ENCODE measurements around the gene ALKBH5. TPM values are rescaled to one million over a fixed set of nuclear protein-coding genes. Genes with fewer than 3 reads are reported as not detected.

The ALKBH5 gene
- polyA plus RNA-seq, 3 donors, result 50.4 to 79.1 (median 78.9) TPM

GRCh38 chr17:18176176-18176575 lies 7.5 kb upstream of the ALKBH5 start:
- no peaks in the 10 kb centered on the region for H3K27me3 ChIP-seq (ENCODE audit: control insufficient read depth in 2 of 2, insufficient read depth in 2 of 2, low read length in 2 of 2)
- H3K9me3 ChIP-seq (replicated peaks in 1 of 2; ENCODE audit: control insufficient read depth in 1 of 2, insufficient read depth in 1 of 2, low read length in 2 of 2), result no peaks in the 10 kb centered on the region
- H3K27ac Mint-ChIP-seq, result peak overlapping the region in 6 of 7 donors; percentile 28 to 82 (median 64)
- no peak overlapping the region for H3K4me2 ChIP-seq (replicated peaks; ENCODE audit: extremely low read depth, low read length, poor library complexity, severe bottlenecking)
- no peaks in the 10 kb centered on the region for H3K9me3 Mint-ChIP-seq
- WGBS (ENCODE audit: insufficient coverage), result 52% methylated on average over 4 of the region's 7 CpGs
- H3K9ac ChIP-seq (ENCODE audit: insufficient read depth, low read length, poor library complexity, severe bottlenecking), result no peak overlapping the region
- H3K27ac ChIP-seq (ENCODE audit: low read depth in 1 of 2, low read length in 2 of 2), result peak overlapping the region; percentile 3 to 6
- TF ChIP-seq CTCF (IDR thresholded peaks at IDR 0.05), result no peak
- peak; percentile 83 to 97 (median 91) for DNase-seq
- H3K36me3 ChIP-seq (replicated peaks in 1 of 2; ENCODE audit: control insufficient read depth in 1 of 2, insufficient read depth in 2 of 2, low read length in 2 of 2), result no peaks in the 10 kb centered on the region
- H3K79me2 ChIP-seq (ENCODE audit: insufficient read depth, low read length), result no peaks in the 10 kb centered on the region
- peak overlapping the region; percentile 14 for H2AFZ ChIP-seq (ENCODE audit: insufficient read depth, low read depth, low read length, poor library complexity, severe bottlenecking)
- H3K27me3 Mint-ChIP-seq (ENCODE audit: low read depth in 3 of 3), result peaks cover 0 to 5% (median 3%) of the 10 kb centered on the region in 3 donors
- H3K4me1 Mint-ChIP-seq, result peaks cover 15% of the 10 kb centered on the region
- H3K4me1 ChIP-seq (ENCODE audit: control insufficient read depth in 1 of 2, insufficient read depth in 2 of 2, low read length in 2 of 2), result peaks cover 13 to 14% of the 10 kb centered on the region in 2 donors
- peaks cover 0 to 4% of the 10 kb centered on the region in 2 donors for H3K36me3 Mint-ChIP-seq
- no peak overlapping the region for H3K4me3 ChIP-seq (replicated peaks in 1 of 3; ENCODE audit: low read depth in 2 of 3, low read length in 3 of 3)
- no peak overlapping the region for H3K4me3 Mint-ChIP-seq
- intact Hi-C loops (cut with micrococcal nuclease), result no loop called here
- H4K20me1 ChIP-seq (ENCODE audit: insufficient read depth, low read length), result no peaks in the 10 kb centered on the region

GRCh38 chr17:18177133-18177532 lies 6.5 kb upstream of the ALKBH5 start:
- Histone ChIP-seq H4K20me1 (ENCODE audit: insufficient read depth, low read length) (no peaks in the 10 kb centered on the region), H3K9me3 (replicated peaks in 1 of 2; ENCODE audit: control insufficient read depth in 1 of 2, insufficient read depth in 1 of 2, low read length in 2 of 2) (no peaks in the 10 kb centered on the region), H3K27ac (ENCODE audit: low read depth in 1 of 2, low read length in 2 of 2) (peak overlapping the region in 1 of 2 donors; percentile 45), H3K9ac (ENCODE audit: insufficient read depth, low read length, poor library complexity, severe bottlenecking) (no peak overlapping the region), H3K79me2 (ENCODE audit: insufficient read depth, low read length) (no peaks in the 10 kb centered on the region), H3K27me3 (ENCODE audit: control insufficient read depth in 2 of 2, insufficient read depth in 2 of 2, low read length in 2 of 2) (no peaks in the 10 kb centered on the region), H3K4me2 (replicated peaks; ENCODE audit: extremely low read depth, low read length, poor library complexity, severe bottlenecking) (no peak overlapping the region), H3K4me3 (replicated peaks in 1 of 3; ENCODE audit: low read depth in 2 of 3, low read length in 3 of 3) (no peak overlapping the region), H2AFZ (ENCODE audit: insufficient read depth, low read depth, low read length, poor library complexity, severe bottlenecking) (no peak overlapping the region), H3K36me3 (replicated peaks in 1 of 2; ENCODE audit: control insufficient read depth in 1 of 2, insufficient read depth in 2 of 2, low read length in 2 of 2) (no peaks in the 10 kb centered on the region), H3K4me1 (ENCODE audit: control insufficient read depth in 1 of 2, insufficient read depth in 2 of 2, low read length in 2 of 2) (peaks cover 16 to 20% of the 10 kb centered on the region in 2 donors)
- no peak for DNase-seq
- Mint-ChIP-seq H3K27me3 (ENCODE audit: low read depth in 3 of 3) (peaks cover 0 to 5% (median 3%) of the 10 kb centered on the region in 3 donors), H3K4me1 (peaks cover 18% of the 10 kb centered on the region), H3K9me3 (no peaks in the 10 kb centered on the region), H3K4me3 (no peak overlapping the region), H3K36me3 (peaks cover 0 to 4% of the 10 kb centered on the region in 2 donors), H3K27ac (peak overlapping the region in 3 of 7 donors; percentile 60 to 87 (median 78))
- intact Hi-C loops (cut with micrococcal nuclease), result no loop called here
- no peak for TF ChIP-seq CTCF (IDR thresholded peaks at IDR 0.05)

All from CD14-positive monocyte (primary cell).